Right forelimb (tissue), 1 donor: ENCODE measurements around the gene ARCN1.
"Not testable (repeated sequence)": the region's sequence is repeated elsewhere in the genome, so short reads cannot be mapped to it uniquely, and the experiment has no call there.

ENCODE experiments used
- DNase-seq: peaks from one replicate; pipeline ENCODE4 v3.0.0-alpha.2; 2018

ARCN1 gene

DNA sequence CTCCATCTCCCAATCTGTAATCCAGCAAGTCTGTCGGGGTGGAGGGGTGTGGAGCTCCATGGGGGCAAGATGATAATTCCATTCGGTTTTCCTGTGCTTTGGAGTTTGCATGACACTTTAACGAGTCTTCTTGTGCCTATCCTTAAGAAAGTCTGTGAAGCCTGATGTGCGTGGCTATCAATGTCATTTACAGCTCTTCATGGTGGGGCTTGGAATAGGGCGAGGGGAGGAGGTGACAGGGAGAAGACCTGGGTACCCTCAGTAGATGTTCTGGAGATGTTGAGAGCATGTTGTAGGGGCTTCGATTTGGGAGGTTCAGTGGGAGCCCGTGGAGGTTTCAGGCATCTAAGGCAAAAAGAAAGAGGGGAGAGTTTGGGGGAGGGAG, 34.6 kb downstream of the ARCN1 start:
- no peak for DNase-seq

DNA sequence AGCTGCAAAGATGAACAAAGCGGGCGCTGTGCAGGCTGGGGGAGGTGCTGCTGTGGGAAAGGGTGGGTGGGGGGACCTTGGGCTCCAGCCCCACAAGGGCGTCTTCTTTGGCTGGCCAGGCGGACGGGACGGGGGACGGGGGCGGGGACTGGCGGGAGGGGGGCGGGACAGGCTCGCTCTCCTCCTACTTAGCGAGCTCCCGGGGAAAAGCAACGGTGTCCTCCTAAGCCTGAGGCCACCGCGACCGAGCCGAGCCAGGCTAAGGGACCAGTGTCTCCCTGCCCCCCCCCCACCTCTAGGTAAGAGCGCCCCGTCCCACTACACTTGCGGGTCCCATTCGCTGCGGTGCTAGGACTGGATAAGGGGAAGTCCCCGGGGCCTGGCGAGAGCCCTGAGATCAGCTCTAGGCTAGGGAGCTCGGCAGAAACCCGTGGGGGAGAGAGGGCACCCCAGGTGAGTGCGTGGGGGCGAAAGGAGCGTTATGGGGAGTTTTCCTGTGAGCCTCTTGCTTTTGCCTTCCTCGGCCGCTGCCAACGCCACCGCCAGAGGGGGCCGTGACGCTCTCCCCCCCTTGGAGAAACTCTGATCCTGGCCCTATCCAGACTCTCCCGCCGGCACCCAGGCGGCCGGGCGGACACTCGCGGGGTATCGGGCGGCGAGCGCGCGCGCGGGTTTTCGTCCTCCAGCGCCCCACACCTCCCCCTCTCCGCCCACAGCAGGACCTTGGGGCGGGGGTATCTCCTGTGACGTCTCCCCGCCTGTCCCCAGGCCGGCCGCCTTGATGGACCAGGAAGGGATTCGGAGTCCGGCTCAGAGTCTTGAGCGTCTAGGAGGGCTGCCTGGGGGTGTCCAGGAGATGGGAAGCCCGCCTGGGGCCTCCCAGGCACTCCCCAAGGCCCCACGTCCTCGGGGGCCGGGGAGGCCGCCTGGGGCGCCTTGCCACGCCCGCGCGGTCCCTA, 35.5 kb downstream of the ARCN1 start, which contains the start of gene PHLDB1:
PHLDB1 (plus strand) TSS at position 215 of the 959 bp plus-strand sequence. CDS start 6,222 bp downstream, outside the sequence.
- DNase-seq, result peak; percentile 89

DNA sequence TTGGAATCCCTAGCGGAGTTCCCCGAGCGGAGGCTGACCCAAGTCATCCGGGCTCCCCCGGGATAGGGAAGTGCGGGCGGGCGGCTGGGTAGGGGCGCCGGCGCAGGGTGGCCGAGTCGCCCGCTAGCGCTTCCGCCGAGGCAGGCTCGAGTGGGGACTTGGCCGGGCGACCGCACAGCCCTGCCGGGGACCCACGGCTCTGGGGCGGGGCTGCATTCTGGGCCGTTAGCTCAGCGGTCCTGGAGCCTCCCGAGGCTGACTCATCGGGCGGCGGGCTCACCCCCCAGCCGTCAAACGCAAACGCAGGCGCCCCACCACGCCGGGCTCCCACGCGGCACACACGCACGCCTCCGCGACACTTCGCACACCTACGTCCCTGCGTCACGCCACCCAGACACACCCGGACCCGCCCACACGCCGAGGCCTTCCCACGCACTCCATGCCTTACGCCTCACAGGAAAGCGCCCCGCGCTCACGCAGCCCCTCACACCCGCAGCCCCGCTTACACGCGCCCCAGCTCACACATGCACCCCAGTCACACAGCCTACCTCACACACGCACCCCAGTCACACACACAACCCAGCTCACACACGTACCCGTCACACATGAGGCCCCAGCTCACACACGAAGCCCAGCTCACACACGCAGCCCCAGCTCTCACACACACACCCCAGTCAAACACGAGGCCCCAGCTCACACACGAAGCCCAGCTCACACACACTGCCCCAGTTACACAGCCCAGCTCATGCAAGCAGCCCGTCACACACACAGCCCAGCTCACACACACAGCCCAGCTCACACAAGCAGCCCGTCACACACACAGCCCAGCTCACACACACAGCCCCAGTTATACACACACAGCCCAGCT, 36.4 kb downstream of the ARCN1 start:
- DNase-seq, result peak; percentile 76

DNA sequence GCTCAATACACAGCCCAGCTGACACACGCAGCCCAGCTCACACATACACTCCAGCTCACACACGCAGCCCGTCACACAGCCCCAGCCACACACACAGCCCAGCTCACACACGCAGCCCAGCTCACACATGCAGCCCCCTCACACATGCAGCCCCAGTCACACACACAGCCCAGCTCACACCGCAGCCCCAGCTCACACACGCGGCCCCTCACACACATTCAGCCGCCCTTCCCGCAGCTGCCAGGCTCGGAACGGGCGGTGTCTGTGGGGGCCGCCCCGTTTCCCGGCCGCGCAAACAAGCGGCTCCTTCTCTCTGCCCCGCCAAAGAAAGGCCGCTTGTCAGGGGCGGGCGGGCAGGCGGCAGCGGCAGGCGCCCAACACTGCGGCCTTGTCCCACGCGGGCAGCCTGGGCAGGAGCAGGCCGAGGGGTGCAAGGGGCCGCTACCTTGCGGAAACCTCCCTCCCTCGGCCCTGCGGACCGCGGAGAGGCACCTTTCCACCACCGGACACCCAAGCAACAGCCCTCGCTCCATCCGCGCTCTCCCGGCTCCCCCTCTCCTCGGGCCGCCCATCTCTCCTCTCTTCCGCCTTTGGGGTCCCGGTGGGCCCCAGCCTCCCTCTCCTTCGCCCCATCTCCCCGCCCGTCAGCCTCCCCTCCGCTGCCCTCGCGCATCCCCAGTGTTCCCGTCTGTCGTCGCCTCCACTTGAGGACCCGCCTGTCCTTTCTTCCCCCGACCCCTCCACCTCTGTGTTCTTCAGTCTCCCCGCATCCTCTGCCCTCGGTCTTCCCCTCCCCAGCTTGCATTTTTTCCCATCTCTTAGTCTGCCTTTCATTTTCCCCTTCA, 37.4 kb downstream of the ARCN1 start:
- peak; percentile 76 for DNase-seq

DNA sequence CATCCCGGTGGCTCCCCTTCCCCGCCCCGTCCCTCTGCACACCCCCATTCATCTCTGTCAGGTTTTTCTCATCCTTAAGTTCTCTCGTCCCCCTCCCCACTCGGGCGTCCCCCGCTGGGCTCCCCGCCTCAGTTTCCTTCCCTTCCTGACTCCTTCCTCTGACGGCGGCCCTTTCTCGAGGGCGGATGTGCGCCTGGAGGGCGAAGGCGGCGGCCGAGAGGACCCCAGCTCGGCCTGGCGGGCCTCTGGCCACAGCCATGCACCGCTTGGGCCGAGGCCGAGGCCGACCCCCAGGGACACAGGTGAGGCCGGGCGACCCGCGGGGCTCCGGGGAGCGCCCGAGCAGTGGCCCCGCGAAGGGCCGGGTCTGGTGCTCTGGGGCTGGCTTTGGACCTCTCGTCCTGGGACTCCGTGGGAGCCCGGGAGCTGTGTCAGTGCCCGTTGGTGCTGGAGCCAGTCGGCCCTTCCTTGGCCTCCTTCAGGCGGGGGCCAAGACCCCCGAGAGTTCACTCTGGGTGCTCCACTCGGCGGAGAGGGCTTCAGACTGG, 38.1 kb downstream of the ARCN1 start:
- peak; percentile 56 for DNase-seq

DNA sequence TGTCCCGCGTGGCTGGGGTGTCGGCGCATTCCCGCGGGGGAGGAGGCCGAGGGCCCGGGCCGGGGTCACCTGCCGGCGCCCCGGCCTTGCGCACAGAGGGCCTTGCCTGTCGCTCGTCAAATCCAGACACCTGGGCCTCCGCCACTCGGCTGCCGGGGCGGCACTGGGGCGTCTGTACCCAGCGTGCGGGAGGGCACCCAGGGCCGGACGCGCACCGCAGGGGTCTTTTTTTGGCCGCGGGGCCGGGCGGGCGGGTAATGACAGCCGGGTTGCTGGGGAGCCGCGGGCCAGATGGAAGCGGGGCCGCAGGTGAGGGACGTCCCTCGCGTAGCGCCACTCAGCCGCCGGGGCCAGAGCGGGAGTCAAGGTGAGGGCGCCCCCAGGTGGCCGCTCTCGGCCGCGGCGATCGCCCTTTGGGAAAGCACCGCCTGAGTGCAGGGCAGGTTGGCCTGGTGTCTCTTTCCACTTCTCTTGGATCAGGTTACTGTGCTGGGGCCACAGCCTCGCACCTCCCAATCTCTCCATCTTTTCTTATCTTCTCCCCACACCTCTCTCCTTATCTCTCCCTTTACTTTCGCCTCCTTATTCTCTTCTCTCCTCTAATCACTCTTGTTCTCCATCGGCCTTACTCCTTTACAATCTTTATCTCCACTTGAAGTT, 38.7 kb downstream of the ARCN1 start:
- DNase-seq, result peak; percentile 86

DNA sequence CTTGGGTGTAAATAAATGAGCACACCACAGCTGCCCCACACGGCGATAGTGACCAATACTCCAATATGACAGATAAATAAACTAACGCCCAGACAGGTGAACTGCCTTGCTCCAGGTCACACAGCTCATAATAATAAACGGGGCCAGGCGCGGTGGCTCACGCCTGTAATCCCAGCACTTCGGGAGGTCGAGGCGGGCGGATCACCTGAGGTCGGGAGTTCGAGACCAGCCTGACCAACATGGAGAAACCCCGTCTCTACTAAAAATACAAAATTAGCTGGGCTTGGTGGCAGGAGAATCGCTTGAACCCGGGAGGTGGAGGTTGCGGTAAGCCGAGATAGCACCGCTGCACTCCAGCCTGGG, 39.2 kb downstream of the ARCN1 start:
- DNase-seq, result not testable (repeated sequence)

DNA sequence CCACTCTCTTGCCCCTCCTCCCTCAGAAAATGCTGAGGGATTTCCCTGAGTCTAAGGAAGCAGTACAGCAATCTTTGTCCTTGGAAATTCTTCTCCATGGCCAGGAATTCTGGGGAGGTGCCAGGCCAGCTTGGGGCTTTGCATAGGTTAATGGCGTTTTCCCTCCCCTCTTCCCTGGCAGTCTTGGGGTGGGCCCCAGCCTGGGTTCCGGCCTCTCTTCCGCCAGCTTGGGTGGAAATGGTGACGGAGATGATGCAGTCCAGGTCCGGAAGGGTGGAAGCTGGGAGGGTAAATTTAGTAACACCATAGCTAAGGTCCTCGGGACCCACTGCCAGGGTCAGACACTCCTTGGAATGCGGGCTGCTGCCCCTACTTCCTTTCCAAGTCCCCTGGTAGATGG, 40.2 kb downstream of the ARCN1 start:
- DNase-seq, result peak; percentile 72

DNA sequence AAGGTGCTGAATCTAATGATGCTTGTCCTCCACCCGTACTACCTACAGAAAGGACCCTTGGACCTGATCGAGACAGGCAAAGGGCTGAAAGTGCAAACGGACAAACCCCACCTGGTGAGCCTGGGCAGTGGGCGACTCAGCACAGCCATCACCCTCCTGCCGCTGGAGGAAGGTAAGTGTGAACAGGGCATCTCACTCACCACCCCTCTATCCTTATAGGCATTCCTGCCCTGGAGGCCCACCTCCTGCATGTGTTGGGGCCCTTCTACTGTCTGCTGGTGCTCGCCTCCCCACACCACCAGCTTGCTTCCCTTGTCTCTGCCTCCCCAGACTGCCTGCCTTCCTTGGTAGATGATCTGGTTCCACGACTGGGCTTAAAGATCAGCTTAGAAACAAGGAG, 42.3 kb downstream of the ARCN1 start:
- DNase-seq, result no peak

DNA sequence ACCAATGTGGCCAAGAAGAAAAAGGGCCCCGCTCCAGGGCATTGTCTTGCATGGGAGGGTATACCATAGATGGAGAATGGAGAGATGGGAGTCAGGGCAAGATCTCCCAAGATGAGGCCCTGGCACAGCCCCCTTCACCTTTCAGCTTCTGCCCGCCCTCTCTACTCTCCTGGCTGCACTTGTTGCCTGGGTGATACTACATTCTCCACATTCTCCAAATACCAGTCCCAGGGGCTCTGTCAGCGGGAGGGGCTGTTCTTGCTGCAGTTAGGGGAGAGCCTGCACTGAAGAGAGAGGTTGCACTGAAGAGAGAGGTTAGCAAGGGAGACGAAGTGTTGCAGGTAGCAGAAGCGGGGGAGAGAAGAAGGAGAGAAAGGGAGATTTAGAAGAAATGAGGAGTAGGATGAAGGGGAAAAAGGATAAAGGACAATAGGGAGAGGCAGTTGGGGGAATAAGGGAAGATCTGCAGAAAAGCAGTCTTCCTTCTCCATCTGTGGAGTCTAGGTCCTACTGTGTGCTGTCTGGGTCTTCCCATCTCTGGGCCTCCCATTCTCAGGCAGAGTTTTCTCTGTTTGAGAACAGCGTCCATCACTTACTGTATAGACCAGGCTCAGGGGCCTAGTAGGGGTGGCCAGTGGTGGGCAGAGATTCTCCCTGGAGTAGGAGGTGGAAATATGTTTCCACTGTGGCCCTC, 43.2 kb downstream of the ARCN1 start:
- no peak for DNase-seq

DNA sequence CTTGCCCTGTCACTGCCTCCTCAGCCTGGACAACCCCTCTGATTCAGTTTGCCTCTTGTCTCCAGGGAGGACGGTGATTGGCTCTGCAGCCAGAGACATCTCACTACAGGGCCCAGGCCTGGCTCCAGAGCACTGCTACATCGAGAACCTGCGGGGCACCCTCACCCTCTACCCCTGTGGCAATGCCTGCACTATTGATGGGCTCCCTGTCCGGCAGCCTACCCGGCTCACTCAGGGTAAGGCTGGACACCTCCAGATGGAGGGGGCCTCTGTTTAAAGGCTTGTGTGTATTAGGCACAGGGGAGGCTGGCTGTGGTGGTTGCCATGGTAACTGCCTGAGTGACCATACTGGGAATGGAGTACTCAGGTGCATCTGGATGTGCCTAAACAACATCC, 43.8 kb downstream of the ARCN1 start:
- no peak for DNase-seq

DNA sequence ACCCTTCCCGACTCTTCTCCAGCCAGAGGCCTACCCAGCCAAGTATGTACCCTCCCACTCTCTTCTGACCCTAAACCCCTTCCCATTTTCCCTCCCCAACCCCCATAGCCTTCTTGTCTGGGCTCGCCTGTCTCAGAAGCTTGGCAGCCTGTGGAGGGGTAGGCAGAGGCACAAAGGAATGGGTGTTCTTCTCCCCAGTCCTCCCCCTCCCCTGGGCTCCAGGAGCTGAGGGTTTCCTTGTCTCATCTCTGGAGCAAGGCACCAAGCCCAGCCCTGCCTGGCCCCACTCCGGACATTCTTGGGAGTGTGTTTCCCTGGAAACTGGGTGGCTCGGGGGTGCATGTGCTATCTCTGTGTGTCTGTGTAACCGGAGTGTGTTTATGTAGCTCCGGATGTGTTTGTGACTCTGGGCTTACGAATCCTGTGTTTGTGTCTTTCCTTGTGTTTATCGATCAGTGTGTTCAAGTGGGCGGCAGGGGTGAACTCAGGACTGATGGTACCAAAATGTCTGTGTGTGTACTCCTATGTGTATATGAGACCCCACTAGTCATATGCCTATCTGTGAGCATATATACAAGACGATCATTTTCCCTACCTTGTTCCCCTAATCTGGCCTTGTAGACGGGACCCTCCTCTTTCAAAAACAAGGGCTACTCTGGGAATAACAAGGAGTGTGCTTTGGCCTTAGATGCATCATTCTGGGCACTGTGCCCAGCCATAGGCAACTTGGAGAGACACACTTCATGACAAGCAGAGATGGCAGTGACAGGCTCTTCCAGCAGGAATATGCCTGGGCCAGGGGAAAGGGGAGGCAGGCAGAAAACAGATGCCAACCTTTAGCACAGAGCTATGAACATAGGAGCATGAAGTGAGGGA, 46.1 kb downstream of the ARCN1 start:
- DNase-seq, result peak; percentile 63

DNA sequence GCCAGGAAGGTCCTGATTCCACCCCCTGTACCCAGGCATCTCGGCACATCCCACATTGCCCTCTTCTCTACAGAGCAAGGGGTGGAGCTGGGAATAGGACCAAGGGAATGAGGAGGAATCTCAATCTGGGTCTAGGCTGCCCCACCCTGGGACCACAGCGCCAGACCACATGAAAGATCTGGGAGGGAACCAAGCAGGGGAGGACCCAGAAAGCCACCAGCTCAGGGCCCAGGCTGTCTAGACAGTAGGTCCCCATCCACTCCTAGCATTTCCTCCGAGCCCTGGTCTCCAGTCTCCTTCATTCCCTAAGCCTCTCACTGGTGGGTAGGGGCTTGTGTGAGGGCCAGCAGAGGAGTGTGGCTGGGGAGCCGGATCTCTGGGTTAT, 46.8 kb downstream of the ARCN1 start:
- peak; percentile 80 for DNase-seq

DNA sequence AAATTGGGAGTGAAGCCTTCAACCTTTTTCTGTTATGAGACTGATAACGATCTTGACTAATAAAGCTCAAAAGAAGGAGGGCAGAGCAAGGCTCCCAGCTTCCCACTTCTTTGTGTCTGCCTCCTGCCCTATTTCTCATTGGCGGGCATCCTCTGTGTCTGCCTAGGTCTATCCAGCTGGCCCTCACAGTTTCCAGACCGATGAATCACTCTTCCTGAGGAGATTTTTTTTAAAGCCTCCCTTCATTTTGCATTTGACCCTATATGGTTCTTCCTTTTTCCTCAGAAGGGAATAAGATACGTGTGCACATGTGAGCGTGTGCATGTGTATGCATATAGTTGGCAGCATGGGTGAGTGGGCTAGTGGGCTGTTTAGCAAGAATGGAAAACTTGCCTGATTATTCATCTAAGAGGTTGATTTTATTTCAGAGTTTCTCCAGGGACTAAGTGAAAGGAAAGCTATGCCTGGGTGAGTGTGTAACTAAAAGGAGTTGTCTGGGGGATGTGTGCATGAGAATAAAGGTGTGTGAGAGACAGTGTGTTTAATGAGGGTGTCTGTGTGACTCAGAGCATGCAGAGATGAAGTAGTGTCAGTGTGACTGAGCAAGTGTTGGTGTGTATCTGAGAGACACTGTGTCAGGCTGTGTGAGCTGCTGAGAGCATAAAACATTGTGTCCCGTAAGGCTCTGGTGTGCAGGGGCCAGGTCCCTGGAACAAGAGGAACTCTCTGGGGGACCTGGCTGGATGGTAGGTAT, 47.4 kb downstream of the ARCN1 start:
- DNase-seq, result peak; percentile 65

DNA sequence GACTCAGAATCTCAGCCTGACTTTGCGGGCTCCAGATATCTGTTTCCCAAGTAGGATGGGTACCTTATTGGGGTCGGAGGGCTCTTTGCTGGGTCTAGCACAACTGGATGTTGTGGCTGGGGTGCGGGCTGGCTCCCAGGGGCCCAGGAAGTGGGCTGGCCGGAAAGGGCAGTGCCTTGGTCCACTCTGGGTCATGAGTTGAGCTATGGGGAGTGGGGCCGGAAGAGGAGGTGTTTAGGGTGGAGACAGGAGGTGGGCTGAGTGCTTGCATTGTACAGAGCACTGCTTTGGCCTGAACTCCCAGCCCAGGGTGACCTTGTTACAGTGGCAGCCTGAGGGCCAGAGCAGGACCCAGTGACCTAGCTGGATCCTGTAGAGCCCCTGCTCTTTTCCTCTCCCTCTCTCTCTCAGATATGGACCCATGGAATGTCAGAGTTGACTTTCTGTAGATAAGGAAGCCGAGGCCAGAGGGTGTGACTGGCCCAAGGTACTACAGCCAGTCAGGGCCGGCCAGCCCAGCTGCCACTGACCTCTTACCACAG, 48.4 kb downstream of the ARCN1 start:
- DNase-seq, result no peak

DNA sequence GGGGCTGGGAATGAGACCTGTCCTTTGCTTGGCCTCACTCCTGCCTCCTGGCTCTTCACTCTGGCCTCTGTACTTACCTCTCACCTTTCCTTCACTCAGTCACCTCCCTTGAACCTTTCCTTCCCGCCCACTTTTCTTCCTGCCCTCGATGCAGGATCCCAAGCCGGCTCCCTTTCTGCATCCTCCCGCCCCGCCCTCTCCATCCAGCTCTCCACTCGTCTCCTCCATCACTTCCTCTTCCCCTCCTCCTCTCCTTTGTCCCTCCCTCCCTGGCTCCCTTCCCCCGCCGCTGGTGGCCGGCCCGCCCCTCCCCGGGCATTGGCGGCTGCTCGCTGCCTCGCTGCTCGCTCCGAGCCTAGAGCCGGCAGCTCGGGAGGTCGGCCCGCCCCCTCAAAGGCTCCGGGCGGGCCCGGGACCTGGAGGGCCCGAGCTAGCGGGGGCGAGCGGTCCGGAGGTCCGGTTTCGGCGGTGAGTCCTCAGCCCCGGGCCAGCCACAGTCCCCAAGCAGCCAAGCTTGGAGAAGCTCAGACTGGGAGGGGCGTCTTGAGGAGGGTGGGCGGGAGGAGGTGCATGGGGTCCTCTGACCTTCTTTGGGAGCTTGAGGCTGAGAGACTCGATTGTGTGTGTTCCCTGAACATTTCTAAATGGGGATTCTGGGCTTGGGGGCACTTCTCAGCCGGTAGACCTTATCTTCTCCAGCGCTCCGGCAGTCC, 49.0 kb downstream of the ARCN1 start:
- DNase-seq, result peak; percentile 93

DNA sequence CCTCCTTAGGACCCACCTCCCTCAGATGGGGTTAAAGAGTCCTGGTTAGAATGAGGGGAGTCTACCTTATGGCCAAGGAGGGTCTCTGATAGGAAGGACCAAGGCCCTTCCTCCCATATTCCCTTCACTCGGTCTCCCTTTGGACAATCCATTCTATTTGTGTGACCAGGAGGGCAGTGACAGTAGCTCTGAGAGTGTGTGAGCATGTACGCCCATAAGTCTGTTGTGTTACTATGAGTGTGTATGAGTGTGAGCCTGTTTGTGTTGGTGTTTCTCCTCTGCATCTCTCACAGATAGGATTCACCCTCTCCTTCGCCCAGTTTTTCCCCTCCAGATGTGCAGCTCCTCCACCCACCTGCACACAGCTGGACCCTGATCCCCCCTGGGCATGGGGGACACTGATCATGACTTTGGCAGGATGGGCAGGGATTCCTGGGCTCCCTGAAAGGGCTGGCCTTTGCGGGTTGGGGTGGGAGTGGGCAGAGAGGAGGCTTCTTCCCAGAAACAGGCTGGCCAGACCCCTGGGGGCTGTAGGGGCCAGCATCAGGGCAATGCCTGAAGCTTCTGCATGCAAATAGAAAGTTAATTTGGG, 49.7 kb downstream of the ARCN1 start:
- no peak for DNase-seq
